ENCODE measurements around the gene FNDC10. TPM values are rescaled to one million over a fixed set of nuclear protein-coding genes. Genes with fewer than 3 reads are reported as not detected.
A peak's percentile ranks its signal among the peaks of the same experiment; 100 is the strongest.

The FNDC10 gene
- total and polyA plus RNA-seq, 9 of the 15 experiments (the other 6 are each of a cell fraction or from before 2014, with no cell fraction given) = 0.08 to 6.3 (median 1.6) TPM

- TF ChIP-seq SMAD2 (IDR thresholded peaks at IDR 0.05; ENCODE audit: low read depth, low read length) (no peak), KAT7 (CRISPR knock-in tag; IDR thresholded peaks at IDR 0.05; ENCODE audit: borderline replicate concordance) (peak; percentile 76; the same call in 1 of the 2 replicates), ZBTB11 (CRISPR knock-in tag; IDR thresholded peaks at IDR 0.05) (no peak), MTA2 (IDR thresholded peaks at IDR 0.05; ENCODE audit: low read depth) (no peak), ZBTB2 (IDR thresholded peaks at IDR 0.05) (no peak), ZKSCAN8 (CRISPR knock-in tag; IDR thresholded peaks at IDR 0.05) (no peak), SIRT6 (IDR thresholded peaks at IDR 0.05; ENCODE audit: low read depth, low read length) (no peak), KLF16 (IDR thresholded peaks at IDR 0.05) (no peak), TSHZ1 (CRISPR knock-in tag; IDR thresholded peaks at IDR 0.05) (no peak), DACH1 (IDR thresholded peaks at IDR 0.05; ENCODE audit: partially characterized antibody) (no peak), SIX5 (IDR thresholded peaks at IDR 0.05; ENCODE audit: borderline replicate concordance in 1 of 2, insufficient read depth in 1 of 2, low read depth in 1 of 2, low read length in 2 of 2) (no peak), POLR2AphosphoS5 (IDR thresholded peaks at IDR 0.05; ENCODE audit: control insufficient read depth, insufficient read depth, low read depth, low read length) (peak; percentile 46; the same call in 1 of the 2 replicates), POU5F1 (IDR thresholded peaks at IDR 0.05; ENCODE audit: borderline replicate concordance, low read depth, low read length, partially characterized antibody) (no peak), ATF1 (CRISPR knock-in tag; IDR thresholded peaks at IDR 0.05) (no peak), ATF1 (tag; IDR thresholded peaks at IDR 0.05) (no peak), STAT5A (IDR thresholded peaks at IDR 0.05; ENCODE audit: borderline replicate concordance, low read length) (no peak), NFE2L1 (tag; IDR thresholded peaks at IDR 0.05; ENCODE audit: borderline replicate concordance, low read depth) (no peak), ZNF583 (CRISPR knock-in tag; IDR thresholded peaks at IDR 0.05) (no peak), ZC3H11A (IDR thresholded peaks at IDR 0.05; ENCODE audit: low read depth, low read length) (no peak)
Observed at GRCh38 chr1:1614204-1614953, 14.4 kb upstream of the FNDC10 start (continued).

All from K562 (cell line).